ENCODE results near the gene UGCG.

- no peak for TF ChIP-seq CTCF (conservative IDR thresholded peaks at IDR 0.05; ENCODE audit: low read depth, low read length)
- no peak for TF ChIP-seq BHLHE40 (IDR thresholded peaks at IDR 0.05; ENCODE audit: low read depth, low read length)
- TF ChIP-seq CEBPB (IDR thresholded peaks at IDR 0.05; ENCODE audit: low read depth, low read length), result no peak
- TF ChIP-seq SMC3 (IDR thresholded peaks at IDR 0.05; ENCODE audit: low read depth, low read length), result no peak
- TF ChIP-seq RAD21 (IDR thresholded peaks at IDR 0.05; ENCODE audit: low read length), result no peak
- no peak for TF ChIP-seq RFX5 (IDR thresholded peaks at IDR 0.05; ENCODE audit: low read depth, low read length)
- no peak for TF ChIP-seq POLR2A (IDR thresholded peaks at IDR 0.05; ENCODE audit: low read depth, low read length)
- TF ChIP-seq NFE2L2 (IDR thresholded peaks at IDR 0.05; ENCODE audit: low read depth, low read length), result no peak
- TF ChIP-seq CHD1 (IDR thresholded peaks at IDR 0.05; ENCODE audit: low read depth, low read length), result no peak
Measured at GRCh38 chr9:111961575-111961974, 65.0 kb downstream of the UGCG start.
